ENCODE measurements around the gene RABAC1. TPM values are rescaled to one million over a fixed set of nuclear protein-coding genes. Genes with fewer than 3 reads are reported as not detected.

Gene RABAC1
- total and polyA plus RNA-seq, 2 donors (not counting 3 experiments of a cell fraction or from before 2014, with no cell fraction given) = 178 to 591 TPM

DNA sequence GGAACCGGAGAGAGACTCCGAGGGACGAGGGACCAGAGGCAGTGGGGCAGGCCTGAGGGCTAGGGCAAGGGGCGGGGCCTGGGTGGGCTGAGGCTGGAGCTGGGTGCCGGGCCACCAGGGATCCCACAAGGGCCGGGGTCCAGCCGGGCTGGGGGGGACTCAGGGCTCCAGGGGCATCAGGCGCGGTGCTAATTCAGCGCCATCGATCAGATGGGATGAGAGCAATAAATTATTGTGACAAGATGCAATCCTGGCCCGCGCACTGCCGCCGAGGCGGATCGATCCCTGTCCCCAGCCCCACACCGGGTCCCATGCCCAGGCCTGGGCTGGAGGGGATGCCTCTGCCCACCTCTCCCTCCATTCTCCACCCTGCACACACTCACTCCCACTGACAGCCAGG is 36.5 kb downstream of the RABAC1 start:
- Histone ChIP-seq H3K27me3 (ENCODE audit: control insufficient read depth in 2 of 2, insufficient read depth in 2 of 2, low read length in 2 of 2) (peaks cover 49 to 53% of the 10 kb centered on the region in 2 experiments), H3K4me1 (ENCODE audit: control insufficient read depth, extremely low read depth, insufficient read depth, low read length) (no peaks in the 10 kb centered on the region), H3K9ac (replicated peaks; ENCODE audit: extremely low read depth, insufficient read depth, low read length) (no peak overlapping the region), H3K36me3 (ENCODE audit: control insufficient read depth in 2 of 2, extremely low read depth in 1 of 2, insufficient read depth in 2 of 2, low read length in 2 of 2) (no peaks in the 10 kb centered on the region), H2AFZ (ENCODE audit: low read depth, low read length) (no peak overlapping the region), H4K20me1 (replicated peaks; ENCODE audit: control insufficient read depth, extremely low read depth, insufficient read depth, low read length) (no peaks in the 10 kb centered on the region), H3K9me3 (replicated peaks; ENCODE audit: control insufficient read depth, insufficient read depth, low read length) (no peaks in the 10 kb centered on the region), H3K9me1 (replicated peaks; ENCODE audit: control insufficient read depth, extremely low read depth, insufficient read depth, low read length) (no peaks in the 10 kb centered on the region), H3K79me2 (ENCODE audit: control insufficient read depth, insufficient read depth, low read length) (no peaks in the 10 kb centered on the region), H3K27ac (ENCODE audit: insufficient read depth, low read depth, low read length) (no peak overlapping the region), H3K4me3 (replicated peaks in 1 of 3; ENCODE audit: insufficient read depth in 1 of 3, low read depth in 1 of 3, low read length in 3 of 3) (no peak overlapping the region), H3K4me2 (ENCODE audit: insufficient read depth, low read length) (no peak overlapping the region)
- ChIA-PET POLR2A (no interaction called here), CTCF (no interaction called here)
- TF ChIP-seq FOS (IDR thresholded peaks at IDR 0.05; ENCODE audit: borderline replicate concordance, insufficient read depth, low read length) (no peak), EZH2 (IDR thresholded peaks at IDR 0.05; ENCODE audit: borderline replicate concordance, low read depth, low read length, severe bottlenecking) (peak; percentile 54)
- no TSS peak for BruUV-seq (replicated peaks)
- dilution Hi-C loops (cut with MboI; ENCODE audit: extremely low pct_ligation_motif_present, low sequenced_read_pairs) = no loop called here
- DNase-seq (ENCODE audit: low read depth, low spot score) (no peak), FAIRE-seq (no peak)
- intact Hi-C loops (cut with micrococcal nuclease) = no loop called here

DNA sequence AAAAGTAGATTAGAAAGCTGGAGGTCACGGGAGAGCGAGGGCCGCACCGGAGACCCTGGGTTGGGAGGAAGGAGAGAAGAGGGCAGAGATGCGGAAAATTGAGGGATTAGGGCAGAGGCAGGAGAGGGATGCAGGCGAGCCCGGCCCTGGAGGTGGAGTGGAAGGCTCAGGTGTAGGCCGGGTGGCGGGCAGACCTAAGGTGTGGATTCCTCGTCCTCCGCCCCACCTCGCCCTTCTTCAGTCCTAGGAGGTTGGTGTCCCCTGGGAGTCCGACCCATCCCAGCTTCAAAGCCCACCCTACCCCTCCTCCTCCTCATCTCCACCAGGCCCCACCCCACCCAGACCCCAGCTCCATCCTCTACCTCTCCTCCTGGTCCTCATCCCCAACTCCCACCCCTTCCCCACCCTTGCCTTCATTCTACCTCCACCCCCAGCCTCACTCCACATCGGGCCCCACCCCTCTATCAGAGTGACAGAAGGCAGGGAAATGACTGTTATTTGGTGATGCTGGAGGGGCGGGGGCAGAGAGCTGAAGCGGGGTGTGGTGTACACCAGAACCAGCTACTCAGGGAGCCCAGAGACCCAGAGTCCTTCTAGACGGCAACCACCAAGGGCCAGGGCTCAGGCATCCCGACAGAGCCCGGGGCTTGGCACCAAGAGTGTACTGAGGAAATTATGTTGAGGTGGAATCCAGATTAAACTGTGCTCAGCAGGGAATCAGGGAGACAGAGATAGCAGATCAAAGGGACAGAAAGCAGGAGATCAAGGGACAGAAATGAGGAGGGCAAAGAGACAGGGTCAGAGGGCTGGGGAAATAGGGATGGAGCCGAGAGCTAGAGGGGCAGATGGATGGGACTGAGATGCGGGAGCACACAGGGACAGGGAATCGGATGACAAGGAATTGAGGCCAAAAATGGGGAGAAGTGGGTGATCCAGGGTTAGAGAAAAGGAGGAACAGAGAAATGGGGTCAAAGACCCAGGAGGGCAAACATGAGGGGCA is 37.2 kb downstream of the RABAC1 start:
- Histone ChIP-seq H3K4me1 (ENCODE audit: control insufficient read depth, extremely low read depth, insufficient read depth, low read length) (no peaks in the 10 kb centered on the region), H3K79me2 (ENCODE audit: control insufficient read depth, insufficient read depth, low read length) (no peaks in the 10 kb centered on the region), H3K27me3 (ENCODE audit: control insufficient read depth in 2 of 2, insufficient read depth in 2 of 2, low read length in 2 of 2) (peaks cover 46 to 49% of the 10 kb centered on the region in 2 experiments), H3K27ac (ENCODE audit: insufficient read depth, low read depth, low read length) (no peak overlapping the region), H3K4me2 (ENCODE audit: insufficient read depth, low read length) (no peak overlapping the region), H3K9me1 (replicated peaks; ENCODE audit: control insufficient read depth, extremely low read depth, insufficient read depth, low read length) (no peaks in the 10 kb centered on the region), H3K36me3 (ENCODE audit: control insufficient read depth in 2 of 2, extremely low read depth in 1 of 2, insufficient read depth in 2 of 2, low read length in 2 of 2) (no peaks in the 10 kb centered on the region), H4K20me1 (replicated peaks; ENCODE audit: control insufficient read depth, extremely low read depth, insufficient read depth, low read length) (no peaks in the 10 kb centered on the region), H3K9ac (replicated peaks; ENCODE audit: extremely low read depth, insufficient read depth, low read length) (no peak overlapping the region), H2AFZ (ENCODE audit: low read depth, low read length) (no peak overlapping the region), H3K9me3 (replicated peaks; ENCODE audit: control insufficient read depth, insufficient read depth, low read length) (no peaks in the 10 kb centered on the region), H3K4me3 (replicated peaks in 1 of 3; ENCODE audit: insufficient read depth in 1 of 3, low read depth in 1 of 3, low read length in 3 of 3) (no peak overlapping the region)
- dilution Hi-C loops (cut with MboI; ENCODE audit: extremely low pct_ligation_motif_present, low sequenced_read_pairs) = no loop called here
- POLR2A ChIA-PET = no interaction called here
- no TSS peak for BruUV-seq (replicated peaks)
- DNase-seq (ENCODE audit: low read depth, low spot score) = no peak
- no peak for FAIRE-seq
- CTCF ChIA-PET = interaction anchor here (1.0 kb wide), 1 partner anchor 11 kb away, joined by 3 read pairs; no protein-coding TSS in a partner anchor
- peak; percentile 70 for TF ChIP-seq EZH2 (IDR thresholded peaks at IDR 0.05; ENCODE audit: borderline replicate concordance, low read depth, low read length, severe bottlenecking)
- TF ChIP-seq, protein P1, sequence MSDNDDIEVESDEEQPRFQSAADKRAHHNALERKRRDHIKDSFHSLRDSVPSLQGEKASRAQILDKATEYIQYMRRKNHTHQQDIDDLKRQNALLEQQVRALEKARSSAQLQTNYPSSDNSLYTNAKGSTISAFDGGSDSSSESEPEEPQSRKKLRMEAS (IDR thresholded peaks at IDR 0.05; ENCODE audit: insufficient read depth, insufficient read length) = no peak
- intact Hi-C loops (cut with micrococcal nuclease) = no loop called here

Measured in endothelial cell of umbilical vein (primary cell).